Measurements from ENCODE around the gene ARHGAP31. TPM values are rescaled to one million over a fixed set of nuclear protein-coding genes. Genes with fewer than 3 reads are reported as not detected.
A peak's percentile ranks its signal among the peaks of the same experiment; 100 is the strongest.

ARHGAP31 gene
- total RNA-seq, 1 experiment from 2014 or later = 7.2 TPM

GRCh38 chr3:119294696-119295671, 801 bp downstream of the ARHGAP31 start:
- no peaks in the 10 kb centered on the region for H3K36me3 Mint-ChIP-seq
- peaks cover 42% of the 10 kb centered on the region for H3K4me1 Mint-ChIP-seq
- H3K4me3 Mint-ChIP-seq = peak overlapping the region; percentile 81
- peaks cover 13% of the 10 kb centered on the region for H3K27me3 Mint-ChIP-seq (ENCODE audit: low read depth)
- TF ChIP-seq NR3C1 (CRISPR knock-in tag; conservative IDR thresholded peaks at IDR 0.05; ENCODE audit: low read depth) = no peak
- TF ChIP-seq ZNF425 (CRISPR knock-in tag; conservative IDR thresholded peaks at IDR 0.05) = no peak
- no peak for TF ChIP-seq CREB1 (CRISPR knock-in tag; IDR thresholded peaks at IDR 0.05)
- TF ChIP-seq MAX (CRISPR knock-in tag; IDR thresholded peaks at IDR 0.05) = peak; percentile 8; the same call in 1 of the 2 replicates
- no peak for TF ChIP-seq ATF3 (CRISPR knock-in tag; conservative IDR thresholded peaks at IDR 0.05)
- TF ChIP-seq E2F5 (CRISPR knock-in tag; IDR thresholded peaks at IDR 0.05) = 0 out of 2 replicates have a peak, but pooled peaks have one; percentile 33
- no peak for TF ChIP-seq ZNF138 (CRISPR knock-in tag; conservative IDR thresholded peaks at IDR 0.05)
- no peak for TF ChIP-seq RORB (CRISPR knock-in tag; IDR thresholded peaks at IDR 0.05)
- TF ChIP-seq NR1H2 (CRISPR knock-in tag; IDR thresholded peaks at IDR 0.05) = no peak
- TF ChIP-seq SP1 (CRISPR knock-in tag; conservative IDR thresholded peaks at IDR 0.05) = no peak
- TF ChIP-seq HMGXB4 (CRISPR knock-in tag; IDR thresholded peaks at IDR 0.05) = 0 out of 2 replicates have a peak, but pooled peaks have one; percentile 37
- no peak for TF ChIP-seq MYBL2 (CRISPR knock-in tag; IDR thresholded peaks at IDR 0.05)
- no peak for TF ChIP-seq ZNF121 (CRISPR knock-in tag; IDR thresholded peaks at IDR 0.05)
- peak; percentile 7; the same call in 1 of the 2 replicates for TF ChIP-seq USF1 (CRISPR knock-in tag; IDR thresholded peaks at IDR 0.05)
- ATAC-seq (peak; percentile 33), DNase-seq (ENCODE audit: low spot score) (peak; percentile 52)
- ChIA-PET CTCF (interaction anchor here (1.1 to 1.8 kb wide), 6 partner anchors 15 to 94 kb away, joined by 3 to 9 read pairs (median 4); partner anchors contain the start of gene B4GALT4), POLR2A (interaction anchor here (0.7 kb wide), 1 partner anchor 27 kb away, joined by 4 read pairs; no protein-coding TSS in a partner anchor)
- H3K9me3 Mint-ChIP-seq = no peaks in the 10 kb centered on the region
- no peak overlapping the region for H3K27ac Mint-ChIP-seq

GRCh38 chr3:119295816-119296726, 1.9 kb downstream of the ARHGAP31 start:
- no peaks in the 10 kb centered on the region for H3K9me3 Mint-ChIP-seq
- H3K27ac Mint-ChIP-seq = no peak overlapping the region
- ChIA-PET POLR2A (no interaction called here), CTCF (interaction anchor here (1.0 to 1.8 kb wide), 4 partner anchors 14 to 92 kb away, joined by 3 to 9 read pairs (median 4); partner anchors contain the start of gene B4GALT4)
- ATAC-seq = no peak
- H3K27me3 Mint-ChIP-seq (ENCODE audit: low read depth) = peaks cover 13% of the 10 kb centered on the region
- peak overlapping the region; percentile 81 for H3K4me3 Mint-ChIP-seq
- H3K4me1 Mint-ChIP-seq = peaks cover 42% of the 10 kb centered on the region
- H3K36me3 Mint-ChIP-seq = no peaks in the 10 kb centered on the region
- no peak for DNase-seq (ENCODE audit: low spot score)
- TF ChIP-seq ZNF416 (CRISPR knock-in tag; IDR thresholded peaks at IDR 0.05) = no peak
- no peak for TF ChIP-seq NR3C1 (CRISPR knock-in tag; conservative IDR thresholded peaks at IDR 0.05; ENCODE audit: low read depth)
- no peak for TF ChIP-seq SP1 (CRISPR knock-in tag; conservative IDR thresholded peaks at IDR 0.05)
- TF ChIP-seq KAT7 (CRISPR knock-in tag; IDR thresholded peaks at IDR 0.05; ENCODE audit: borderline replicate concordance) = no peak
- TF ChIP-seq HMGXB4 (CRISPR knock-in tag; IDR thresholded peaks at IDR 0.05) = no peak
- no peak for TF ChIP-seq ELF4 (CRISPR knock-in tag; IDR thresholded peaks at IDR 0.05; ENCODE audit: low read depth)
- no peak for TF ChIP-seq ZBTB43 (CRISPR knock-in tag; IDR thresholded peaks at IDR 0.05)
- TF ChIP-seq CREB1 (CRISPR knock-in tag; IDR thresholded peaks at IDR 0.05) = no peak
- no peak for TF ChIP-seq TEAD4 (CRISPR knock-in tag; IDR thresholded peaks at IDR 0.05)
- no peak for TF ChIP-seq HMGA2 (CRISPR knock-in tag; IDR thresholded peaks at IDR 0.05)
- TF ChIP-seq MXD4 (CRISPR knock-in tag; IDR thresholded peaks at IDR 0.05; ENCODE audit: borderline replicate concordance) = no peak

Measured in WTC11 (cell line).